ENCODE results near the gene NR2F6.

GRCh38 chr19:17226002-17226933 is 19.5 kb downstream of the NR2F6 start, which contains the start of gene OCEL1:
- TF ChIP-seq POLR2A (IDR thresholded peaks at IDR 0.05): peak in 1 of 2 donors; percentile 81
- TF ChIP-seq, protein P1, sequence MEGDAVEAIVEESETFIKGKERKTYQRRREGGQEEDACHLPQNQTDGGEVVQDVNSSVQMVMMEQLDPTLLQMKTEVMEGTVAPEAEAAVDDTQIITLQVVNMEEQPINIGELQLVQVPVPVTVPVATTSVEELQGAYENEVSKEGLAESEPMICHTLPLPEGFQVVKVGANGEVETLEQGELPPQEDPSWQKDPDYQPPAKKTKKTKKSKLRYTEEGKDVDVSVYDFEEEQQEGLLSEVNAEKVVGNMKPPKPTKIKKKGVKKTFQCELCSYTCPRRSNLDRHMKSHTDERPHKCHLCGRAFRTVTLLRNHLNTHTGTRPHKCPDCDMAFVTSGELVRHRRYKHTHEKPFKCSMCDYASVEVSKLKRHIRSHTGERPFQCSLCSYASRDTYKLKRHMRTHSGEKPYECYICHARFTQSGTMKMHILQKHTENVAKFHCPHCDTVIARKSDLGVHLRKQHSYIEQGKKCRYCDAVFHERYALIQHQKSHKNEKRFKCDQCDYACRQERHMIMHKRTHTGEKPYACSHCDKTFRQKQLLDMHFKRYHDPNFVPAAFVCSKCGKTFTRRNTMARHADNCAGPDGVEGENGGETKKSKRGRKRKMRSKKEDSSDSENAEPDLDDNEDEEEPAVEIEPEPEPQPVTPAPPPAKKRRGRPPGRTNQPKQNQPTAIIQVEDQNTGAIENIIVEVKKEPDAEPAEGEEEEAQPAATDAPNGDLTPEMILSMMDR (IDR thresholded peaks at IDR 0.05): no peak
